HG03469 (cell line): ENCODE data around the gene TICAM2.

Experiments used
- ATAC-seq: cut with Tn5 transposase; IDR thresholded peaks from one replicate; pipeline ENCODE4 v1.9.1; 2021; ENCODE audit warnings: mild to moderate bottlenecking, moderate library complexity, moderate number of reproducible peaks; ENCODE audit not compliant: unreplicated experiment

TICAM2 gene

DNA sequence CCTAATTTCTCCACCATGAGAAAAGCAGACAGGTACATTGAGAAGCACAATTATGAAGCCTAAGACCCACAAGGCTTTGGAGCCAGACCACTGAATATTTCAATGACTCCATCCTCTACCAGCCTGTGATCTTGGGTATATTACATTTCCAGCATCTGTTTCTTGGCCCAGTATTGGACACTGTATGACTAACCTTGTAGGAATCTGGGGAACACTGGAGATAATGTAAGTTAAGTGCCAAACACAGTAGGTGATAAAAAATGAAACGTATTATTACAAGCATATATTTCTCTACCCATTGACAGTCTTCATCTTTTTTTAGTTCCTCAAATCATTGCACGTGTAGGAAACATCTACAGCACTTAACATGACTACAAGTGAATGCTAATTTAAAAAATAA, 29.1 kb downstream of the TICAM2 start:
- ATAC-seq, result no peak

DNA sequence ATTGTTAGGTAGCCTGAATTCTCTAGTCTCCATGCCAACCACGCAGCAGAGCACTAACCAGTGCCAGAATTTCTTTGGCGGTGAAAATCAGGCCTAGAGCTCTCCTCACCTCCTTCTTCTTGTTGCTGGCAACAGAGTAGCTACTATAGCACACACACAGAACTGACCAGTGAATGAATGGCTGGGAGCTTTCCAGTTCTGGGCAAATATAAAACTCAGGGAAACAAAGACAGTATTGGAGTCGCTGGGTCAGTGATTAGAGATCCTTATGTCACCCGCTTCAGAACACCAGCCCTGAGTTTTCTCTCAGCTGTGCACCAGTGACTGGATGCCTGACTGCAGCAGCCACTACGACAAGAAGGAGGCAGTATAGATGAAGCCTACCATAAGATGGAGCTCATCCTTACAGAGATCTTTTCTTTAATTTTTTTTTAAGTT, 30.8 kb downstream of the TICAM2 start:
- ATAC-seq, result no peak

DNA sequence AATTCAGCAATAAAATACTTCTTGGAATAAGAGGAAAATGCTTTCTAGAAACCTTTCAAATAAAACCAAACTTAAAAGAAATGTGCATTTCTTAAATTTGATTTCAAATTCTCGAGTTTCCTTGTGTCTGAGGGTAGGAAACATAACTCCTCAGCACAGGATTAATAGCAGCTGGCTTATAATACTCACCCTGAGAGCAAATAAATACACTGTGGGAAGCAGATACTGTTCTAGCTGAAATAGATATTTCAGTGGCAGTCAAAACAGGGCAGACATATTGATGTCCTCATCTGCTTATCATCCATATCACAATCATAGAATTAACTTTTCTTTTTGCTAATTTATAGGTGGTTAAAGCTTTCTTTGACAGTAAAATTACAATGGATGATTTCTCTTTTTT, 33.6 kb downstream of the TICAM2 start:
- ATAC-seq, result no peak

DNA sequence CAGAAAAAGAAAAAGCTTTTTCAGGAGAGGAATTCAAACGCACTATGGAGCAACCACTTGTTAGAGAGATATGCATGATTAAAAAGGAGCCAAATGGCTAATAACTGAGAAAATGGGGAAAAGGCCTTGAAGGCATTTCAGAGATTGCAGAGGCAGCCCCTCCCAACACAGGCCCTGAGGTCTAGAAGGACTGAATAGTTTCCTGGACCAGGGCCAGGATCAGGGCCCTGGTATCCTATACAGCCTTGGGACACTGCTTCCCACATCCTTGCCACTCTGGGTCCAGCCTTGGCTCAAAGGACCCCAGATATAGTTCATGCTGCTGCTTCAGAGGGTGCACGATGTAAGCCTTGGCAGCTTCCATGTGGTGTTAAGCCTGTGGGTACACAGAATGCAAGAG, 37.0 kb downstream of the TICAM2 start:
- ATAC-seq, result no peak

DNA sequence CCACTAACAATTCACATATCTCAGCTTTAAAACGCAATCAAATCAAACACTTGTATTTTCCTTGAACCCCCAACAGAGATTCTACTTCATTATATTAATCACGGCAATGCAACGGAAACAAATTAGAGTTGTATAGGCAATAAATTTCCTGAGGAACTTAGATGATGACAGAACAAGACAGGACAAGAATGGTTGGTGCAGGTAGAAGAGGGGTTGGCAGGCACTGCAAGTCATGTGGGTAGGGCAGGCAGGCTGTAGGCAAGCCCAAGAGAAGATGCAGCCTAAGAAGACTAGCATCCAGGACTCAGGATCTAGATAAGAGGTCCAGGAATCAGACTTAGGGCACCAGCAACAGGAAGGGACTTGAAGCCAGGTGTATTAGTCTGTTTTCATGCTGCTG, 41.1 kb downstream of the TICAM2 start:
- ATAC-seq, result no peak

DNA sequence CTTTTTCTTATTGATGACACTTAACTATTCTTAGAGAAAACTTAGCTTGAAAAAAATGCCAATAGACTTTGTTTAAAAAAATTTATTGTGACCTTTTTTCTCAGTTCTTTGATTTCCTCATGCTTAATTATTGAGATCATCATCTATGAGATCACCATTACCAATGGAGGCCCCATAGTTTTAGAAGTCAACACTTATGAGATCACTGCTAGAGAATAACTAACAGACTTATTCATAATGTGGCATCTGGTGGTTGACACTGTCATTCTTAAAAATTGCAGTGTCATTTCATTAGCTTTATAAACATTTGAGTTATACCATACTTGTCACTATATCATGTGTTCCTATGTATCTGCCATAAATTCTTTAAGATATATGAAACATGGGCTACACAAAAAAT, 42.8 kb downstream of the TICAM2 start:
- no peak for ATAC-seq

DNA sequence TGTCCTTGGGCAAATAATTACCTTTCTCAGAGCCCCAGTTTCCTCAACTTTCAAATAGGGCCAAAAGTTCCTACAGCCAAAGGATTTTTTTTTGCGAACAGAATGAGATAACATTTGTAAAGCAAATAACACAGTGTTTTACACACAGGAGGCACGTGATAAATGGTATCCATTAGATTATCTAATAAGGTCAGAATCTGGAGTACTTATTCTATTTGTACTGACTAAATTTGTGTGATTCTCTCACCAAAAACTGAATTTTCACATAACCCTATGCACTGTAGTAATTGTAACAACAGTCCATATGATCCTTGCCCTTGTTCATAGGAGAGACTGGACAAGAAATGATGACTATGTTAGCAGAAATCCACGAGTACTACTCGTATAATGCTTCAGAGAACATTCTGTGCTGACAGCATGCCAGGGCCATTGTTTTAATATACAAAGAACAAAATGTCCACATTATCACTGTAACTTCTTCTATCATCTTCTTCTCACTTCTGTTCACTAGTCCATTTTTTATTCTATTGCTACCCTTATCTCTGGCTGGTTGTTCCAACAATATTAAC, 43.8 kb downstream of the TICAM2 start:
- no peak for ATAC-seq

DNA sequence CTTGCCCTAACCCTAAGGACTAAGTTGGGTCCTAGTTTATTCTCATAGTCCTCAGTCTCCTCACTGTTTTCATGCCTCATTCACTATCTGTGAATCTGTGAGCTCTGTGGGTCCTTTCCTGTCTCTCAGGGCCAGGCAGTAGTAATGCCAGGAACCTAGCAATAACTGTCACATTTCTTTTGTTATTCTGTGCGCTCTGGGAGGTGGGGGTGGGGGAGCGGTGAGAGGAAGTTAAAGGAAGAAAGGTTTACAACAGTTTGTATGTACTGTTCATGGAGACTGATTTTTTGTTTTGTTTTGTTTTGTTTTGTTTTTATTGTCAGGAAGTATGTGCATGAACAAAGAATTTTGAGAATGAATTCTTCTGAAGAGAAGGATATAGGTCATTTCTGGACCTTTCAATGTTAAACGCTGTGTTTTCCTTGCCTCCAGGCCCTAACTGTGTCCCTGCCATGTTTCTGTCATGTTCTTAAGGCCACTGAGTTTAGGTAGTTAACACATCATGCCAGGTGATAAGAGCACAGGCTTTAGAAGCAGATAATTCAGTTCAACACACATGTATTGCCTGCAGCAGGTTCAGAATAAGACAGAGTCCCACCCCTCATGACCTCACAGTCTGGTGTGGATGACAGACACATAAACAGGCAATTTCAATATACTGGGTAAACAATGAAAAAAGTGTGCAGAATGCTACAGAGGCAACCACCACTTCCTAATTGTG, 44.5 kb downstream of the TICAM2 start:
- no peak for ATAC-seq

DNA sequence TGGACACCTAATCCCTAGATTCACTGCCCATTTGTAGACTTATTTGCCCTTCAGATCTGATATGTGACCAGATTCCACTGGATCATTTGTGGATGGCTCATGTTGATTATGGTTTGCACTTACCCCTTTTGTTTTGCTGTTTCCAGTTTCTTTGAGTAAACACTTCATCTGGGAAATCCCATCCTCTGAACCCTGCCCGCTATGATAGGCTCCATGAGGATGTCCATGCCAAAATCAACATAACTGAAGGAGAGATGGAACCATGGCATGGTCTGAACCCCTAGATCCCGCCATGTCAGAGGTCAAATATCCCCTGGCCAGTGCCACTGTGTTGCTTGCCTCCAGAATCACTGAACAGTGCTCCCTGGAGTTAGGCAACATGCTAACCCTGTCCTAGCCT, 46.0 kb downstream of the TICAM2 start:
- ATAC-seq, result no peak

DNA sequence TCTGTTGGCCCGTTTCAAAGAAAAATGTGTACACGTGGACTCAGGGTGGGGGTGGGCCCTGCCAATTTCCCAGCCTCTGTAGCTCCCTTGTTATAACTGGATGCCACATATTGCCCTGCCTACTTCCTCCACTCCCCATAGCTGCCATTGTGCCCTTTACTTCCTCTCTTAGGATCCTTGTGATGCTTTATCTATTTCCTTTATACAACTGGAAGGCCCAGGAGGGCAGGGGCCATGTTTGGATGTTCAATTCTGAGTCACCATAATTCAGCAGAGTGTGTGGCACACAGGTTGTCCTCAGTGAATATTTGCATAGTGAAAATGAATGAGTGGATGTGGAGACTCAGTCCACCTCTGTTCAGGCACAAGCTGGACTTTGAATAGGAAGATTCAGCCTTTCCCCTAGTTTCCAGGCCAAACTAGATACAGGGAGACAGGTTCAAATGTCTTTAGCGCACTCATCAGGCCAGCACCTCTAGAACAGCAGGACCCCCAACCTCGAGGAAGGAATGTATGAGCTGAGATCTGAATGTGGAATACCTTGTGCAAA, 47.1 kb downstream of the TICAM2 start:
- no peak for ATAC-seq

DNA sequence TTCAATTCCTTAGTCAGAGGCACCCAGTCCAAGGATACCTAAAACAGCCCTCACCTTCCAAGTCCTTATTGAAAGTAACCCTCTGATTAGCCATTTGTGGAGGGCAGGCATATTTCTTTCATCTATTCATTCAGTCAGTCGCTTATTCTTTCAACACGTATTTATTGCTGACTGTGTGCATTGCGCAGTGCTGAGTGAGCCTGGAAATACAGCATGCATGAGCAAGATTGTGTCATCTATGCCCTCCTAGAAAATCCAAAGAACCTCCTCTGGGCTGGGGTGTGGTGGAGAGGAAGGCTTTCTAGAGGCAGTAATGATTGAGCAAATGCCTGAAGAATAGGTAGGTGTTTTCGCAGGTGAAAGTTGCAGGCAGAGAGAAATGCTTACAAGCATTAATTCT, 49.2 kb downstream of the TICAM2 start:
- ATAC-seq, result no peak

DNA sequence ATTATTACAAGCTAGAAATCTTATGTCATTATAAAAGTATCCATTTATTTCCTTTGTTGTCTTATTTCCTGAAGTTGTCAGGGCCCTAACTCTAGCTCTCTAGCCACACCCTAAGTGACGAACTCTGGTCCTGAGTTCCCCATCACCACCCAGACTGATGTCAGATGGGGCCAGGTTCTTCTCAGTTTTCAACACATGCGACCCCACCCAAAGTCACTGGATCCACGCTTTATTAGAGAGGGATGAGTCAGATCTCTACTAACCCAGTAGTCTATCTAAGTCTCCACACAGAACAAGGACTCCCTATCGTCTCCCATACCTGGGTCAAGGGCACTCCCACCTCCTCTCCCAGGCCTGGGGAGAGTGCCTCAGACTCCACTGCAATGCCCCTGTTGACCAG, 50.9 kb downstream of the TICAM2 start:
- ATAC-seq, result no peak

DNA sequence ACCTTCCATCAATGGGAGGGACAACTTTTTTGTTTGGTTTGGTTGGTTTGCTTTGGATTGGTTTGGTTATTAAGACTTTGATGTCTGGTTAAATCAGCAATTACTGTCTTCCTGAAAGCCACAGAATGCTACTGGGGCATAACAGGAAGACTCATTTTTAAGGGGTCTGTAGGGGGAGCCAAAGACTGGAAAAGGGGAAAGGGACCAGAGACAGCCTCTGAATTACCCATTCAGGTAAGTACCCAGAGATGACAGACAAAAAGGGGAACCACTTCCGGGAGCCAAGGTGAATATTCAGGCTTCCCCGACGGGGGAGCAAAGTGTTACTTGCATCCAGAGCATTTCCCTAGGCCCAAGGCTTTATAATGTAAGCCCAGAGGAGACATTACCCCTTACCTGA, 53.1 kb downstream of the TICAM2 start:
- no peak for ATAC-seq

DNA sequence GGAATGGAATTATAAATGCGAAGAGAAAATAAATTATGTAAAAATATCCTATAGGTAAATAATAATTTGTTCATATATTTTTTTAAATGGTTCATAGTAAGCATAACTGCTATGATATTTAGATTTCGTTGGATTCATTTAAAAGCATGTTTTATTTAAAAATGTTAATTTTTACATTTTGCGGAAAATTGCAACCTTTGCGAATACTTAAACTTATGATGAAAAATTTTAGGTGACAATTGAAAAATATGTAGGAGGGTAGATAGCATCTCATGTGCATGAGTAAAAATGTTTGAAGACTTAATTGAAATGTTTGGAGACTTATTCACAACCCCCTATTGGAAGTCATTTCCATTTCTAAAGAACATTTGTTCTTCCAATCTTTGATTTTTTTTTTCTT, 53.6 kb downstream of the TICAM2 start:
- ATAC-seq, result no peak

DNA sequence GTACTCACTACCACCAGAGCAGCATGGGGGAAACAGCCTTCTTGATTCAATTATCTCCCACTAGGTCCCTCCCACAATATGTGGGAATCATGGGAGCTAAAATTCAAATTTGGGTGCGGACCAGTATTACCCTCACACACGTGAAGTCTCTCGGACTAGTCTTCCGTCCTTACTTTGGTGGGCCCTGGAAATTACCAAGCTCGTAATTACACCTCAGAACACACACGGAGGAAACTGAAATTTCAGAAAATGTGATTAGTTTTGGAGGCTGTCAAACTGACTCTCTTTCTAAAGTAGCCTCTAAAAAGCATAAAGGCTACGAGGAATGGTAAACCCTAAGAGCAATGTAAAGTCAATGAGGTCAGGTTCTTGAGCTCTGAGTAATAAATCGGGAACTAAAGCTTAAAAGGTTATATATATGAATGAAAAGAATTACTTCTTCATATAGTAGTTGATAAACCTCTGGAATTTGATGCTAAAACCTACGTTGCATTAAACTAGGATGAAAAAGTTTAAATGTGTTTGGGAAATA, 56.9 kb downstream of the TICAM2 start:
- ATAC-seq, result no peak

DNA sequence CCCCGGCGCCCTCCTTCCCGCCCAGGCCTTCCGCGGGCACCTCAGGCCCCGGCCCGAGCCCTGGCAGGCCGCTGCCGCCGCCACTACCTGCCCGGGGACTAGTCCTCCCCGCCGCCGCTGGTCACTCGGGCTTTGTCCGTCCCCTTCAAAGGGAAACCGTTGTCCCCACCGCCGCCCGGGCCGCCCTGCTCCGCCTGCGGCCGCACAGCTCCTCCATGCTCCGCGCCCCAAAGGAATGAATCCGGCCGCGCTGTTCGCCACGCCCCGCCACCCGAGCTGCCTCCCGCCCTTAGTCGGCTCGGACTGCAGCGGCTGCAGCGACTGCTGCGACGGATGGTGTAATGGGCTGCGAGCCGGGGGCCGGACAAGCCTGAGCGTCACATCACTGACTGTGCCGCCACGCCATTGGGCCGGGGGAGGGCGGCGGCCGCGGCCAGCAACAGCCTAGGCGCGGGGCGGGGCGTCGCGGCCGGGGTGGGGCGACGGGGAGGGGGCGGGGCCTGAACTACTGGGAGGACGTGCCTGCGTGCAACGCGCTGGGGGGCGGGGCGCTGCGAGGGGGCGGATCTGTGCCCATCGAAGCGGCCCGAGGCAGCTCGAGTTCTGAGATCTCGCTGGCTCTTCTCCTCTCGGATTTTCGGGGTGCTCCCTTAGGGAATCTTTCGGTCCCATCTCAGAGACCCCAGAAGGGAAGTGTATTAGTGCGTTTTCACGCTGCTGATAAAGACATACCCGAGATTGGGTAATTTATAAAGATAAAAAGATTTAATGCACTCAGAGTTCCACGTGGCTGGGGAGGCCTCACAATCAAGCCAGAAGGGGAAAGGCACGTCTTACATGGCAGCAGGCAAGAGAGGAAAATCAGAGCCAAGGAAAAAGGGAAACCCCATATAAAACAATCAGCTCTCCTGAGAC, 57.6 kb downstream of the TICAM2 start, which contains the start of gene FEM1C:
Gene FEM1C (minus strand): TSS at position 340 of the 915 bp plus-strand sequence. CDS start 1,282 bp downstream, outside the sequence.
- ATAC-seq, result peak; percentile 95

DNA sequence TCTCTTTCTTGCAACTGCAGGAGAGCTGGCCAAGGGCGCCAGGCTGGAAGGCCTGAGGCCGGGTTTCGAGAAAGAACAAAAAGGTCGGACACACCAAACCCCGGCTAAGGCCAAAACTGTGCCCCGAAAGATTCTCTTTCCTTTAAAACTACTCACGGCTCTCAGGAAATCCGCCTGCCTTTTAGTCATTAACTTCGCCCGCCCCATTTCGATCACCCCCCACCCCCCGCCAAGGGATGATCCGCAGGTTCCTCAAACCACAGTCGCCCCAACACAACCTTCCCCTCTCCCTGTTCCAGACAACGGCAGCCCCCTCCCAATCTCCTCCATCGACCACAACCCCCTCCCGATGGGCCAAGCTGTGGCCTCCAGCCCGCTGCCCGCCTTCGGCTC, 58.2 kb downstream of the TICAM2 start:
- ATAC-seq, result no peak

DNA sequence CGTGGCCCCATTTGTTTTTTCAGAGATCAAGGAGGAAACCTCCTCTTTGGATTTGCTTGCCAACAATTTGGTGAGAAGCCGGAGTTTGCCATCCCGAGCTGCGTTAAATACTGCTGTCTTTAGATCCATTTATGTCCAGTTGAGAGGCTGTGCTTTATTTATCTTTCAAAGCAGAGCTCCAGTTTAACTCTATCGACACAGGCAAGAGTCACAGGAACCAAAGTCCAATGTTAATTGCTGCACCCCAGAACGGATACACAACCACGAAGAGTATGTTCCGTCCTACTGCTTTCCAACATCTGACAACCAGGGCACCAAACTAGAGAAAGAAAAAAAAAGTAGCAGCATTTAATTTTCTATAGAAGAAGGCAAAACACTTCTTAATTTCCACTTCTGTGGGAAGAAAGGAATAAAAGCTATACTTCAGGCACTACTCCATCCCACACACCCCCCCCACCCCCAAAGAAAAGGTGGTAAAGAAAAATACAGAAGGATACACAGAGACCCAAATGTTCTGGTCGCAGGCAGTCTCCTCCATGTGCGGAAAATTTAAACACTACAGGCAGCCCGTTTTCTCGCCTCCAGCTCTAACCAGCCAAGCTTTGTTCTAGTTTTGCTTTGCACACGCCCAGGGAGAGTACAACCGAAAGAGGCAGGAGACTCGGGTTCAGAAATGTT, 58.8 kb downstream of the TICAM2 start:
- peak; percentile 20 for ATAC-seq

DNA sequence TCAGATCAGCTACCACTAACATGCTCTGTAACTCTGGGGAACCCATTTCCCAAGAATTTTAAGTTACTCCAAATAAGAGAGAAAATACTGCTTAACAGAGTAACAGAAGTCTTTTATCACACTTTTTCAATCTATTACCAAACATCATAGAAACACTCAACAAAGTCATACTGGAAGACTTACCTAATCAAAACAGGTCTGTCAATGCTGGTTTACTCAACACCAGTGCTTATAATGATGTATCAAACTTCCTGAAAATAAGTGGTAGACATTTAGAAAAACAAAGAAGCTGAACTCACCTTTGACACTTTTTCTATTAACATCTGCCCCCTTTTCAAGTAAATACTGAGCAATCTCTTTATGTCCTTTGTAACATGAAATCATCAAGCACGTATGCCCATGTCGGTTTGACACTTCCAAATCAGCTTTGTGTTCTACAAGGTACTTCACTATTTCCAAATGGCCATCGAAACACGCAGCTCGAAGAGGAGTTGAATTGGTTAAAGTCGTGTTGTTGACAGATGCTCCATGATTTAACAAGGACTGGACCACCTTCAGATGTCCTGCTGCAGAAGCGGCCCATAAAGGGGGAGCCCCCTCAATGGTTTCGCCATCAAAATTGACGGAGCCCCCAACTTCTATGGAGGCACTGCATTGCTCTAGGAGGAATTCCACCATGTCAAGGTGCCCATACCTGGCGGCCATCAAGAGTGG, 59.5 kb downstream of the TICAM2 start:
- ATAC-seq, result no peak

DNA sequence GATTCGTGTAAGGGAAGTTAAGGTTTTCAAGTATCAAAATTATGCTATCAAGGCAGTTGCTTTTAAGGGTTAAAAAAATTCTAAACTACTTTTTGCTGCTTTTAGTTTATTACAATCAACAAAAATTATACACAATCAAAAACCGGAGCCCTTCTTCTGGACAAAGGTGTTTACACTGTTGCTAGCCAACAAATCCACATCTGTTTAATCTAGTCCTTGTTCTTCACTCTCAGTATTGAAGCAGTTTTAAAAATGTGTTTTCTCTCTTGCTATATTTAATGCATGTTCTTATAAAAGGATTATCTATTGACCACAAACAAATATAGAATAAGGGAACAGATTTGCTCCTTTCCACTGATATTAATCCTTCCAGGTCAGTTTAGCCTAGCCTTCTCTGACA, 60.2 kb downstream of the TICAM2 start:
- no peak for ATAC-seq
